Activated naive CD4-positive, alpha-beta T cell treated with anti-CD3 and anti-CD28 coated beads, Interleukin-2, amount 10 ng/mL, durations not matched to agents 7 days and 5 days (primary cell): ENCODE measurements around the gene PON1.

Experiments
- CTCF ChIA-PET: fragments of 350-600 bp; sonication (Branson Sonifier 250); formaldehyde crosslinking; loops from one replicate; lab custom pipeline; 2021; ENCODE audit warnings: antibody characterized with exemption; lab: Charles Lee
- DNase-seq: peaks from one replicate; pipeline ENCODE4 v3.0.0-alpha.2; 2020
- H3K27ac Mint-ChIP-seq: one replicate; pipeline ENCODE4 v1.8.0; 2021; ENCODE audit warnings: mild to moderate bottlenecking, moderate library complexity, mixed read lengths
- H3K27me3 Mint-ChIP-seq: one replicate; pipeline ENCODE4 v1.8.0; 2021; ENCODE audit warnings: mild to moderate bottlenecking, mixed read lengths
- H3K36me3 Mint-ChIP-seq: one replicate; pipeline ENCODE4 v1.8.0; 2021; ENCODE audit warnings: mixed read lengths
- H3K4me1 Mint-ChIP-seq: one replicate; pipeline ENCODE4 v1.8.0; 2021; ENCODE audit warnings: mixed read lengths
- H3K4me3 Mint-ChIP-seq: one replicate; pipeline ENCODE4 v1.8.0; 2021; ENCODE audit warnings: mild to moderate bottlenecking, moderate library complexity, mixed read lengths
- H3K9me3 Mint-ChIP-seq: one replicate; pipeline ENCODE4 v1.8.0; 2021; ENCODE audit warnings: mixed read lengths

PON1 gene

DNA sequence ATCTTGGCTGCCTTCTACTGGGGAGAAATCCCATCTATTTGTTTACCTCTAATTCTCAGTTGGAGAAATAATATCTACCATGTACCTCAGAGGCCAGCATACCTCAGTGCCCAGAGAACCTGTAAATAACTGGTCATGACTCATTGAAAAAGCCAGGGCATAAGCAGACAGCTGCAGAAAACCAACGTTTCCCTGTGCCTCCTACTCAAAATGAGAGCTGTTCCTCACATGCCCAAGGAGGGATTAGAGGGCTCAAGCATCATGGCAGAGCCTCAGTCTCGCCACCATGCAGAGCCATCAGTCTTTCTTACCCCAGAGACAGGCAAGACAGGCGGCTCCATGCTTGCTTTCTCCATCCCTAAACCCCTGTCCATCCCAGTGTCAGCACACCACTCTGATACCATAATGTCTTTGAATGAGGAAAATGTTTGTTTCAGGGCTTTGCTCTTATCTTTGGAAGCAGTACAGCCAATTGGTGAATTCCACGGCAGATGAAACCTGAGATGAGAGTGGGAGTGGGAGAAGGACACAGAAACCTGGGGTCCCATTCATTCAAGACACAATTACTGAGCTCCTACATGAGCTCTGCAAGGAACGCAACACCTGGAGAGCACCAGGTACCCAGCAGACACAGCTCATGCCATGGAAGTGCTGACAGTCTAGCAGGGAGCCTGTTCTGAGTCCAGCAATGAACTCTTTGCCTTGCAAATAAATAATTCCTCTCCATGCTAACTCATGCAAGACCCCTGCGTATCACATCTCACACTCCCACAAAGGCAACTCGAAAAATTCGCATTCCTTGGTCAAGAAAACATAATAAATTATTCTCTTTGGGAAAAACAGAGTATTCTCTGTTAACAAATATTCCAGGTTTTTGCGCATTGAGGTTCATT lies 21.1 kb downstream of the PON1 start:
- H3K9me3 Mint-ChIP-seq = no peaks in the 10 kb centered on the region
- no peak for DNase-seq
- CTCF ChIA-PET = no interaction called here

DNA sequence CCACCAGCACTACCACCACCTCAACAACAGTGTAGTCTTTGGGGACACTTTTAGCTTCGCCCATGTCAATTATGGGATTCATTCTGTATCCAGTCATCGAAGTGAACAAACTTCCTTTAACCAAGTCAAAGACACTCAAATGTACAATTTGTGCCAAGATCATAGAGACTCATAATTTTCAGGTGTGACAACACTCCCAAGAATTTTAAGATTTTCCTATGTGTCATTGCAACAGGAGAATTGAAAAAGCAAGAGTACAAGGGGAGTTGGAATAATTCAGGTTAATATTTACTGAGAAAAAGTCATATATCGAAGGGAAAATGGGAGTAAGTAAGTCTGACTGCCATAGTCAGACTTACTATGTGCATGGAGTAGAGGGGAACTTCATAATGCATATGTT lies 26.2 kb downstream of the PON1 start:
- Mint-ChIP-seq H3K27me3 (no peaks in the 10 kb centered on the region), H3K36me3 (no peaks in the 10 kb centered on the region), H3K9me3 (no peaks in the 10 kb centered on the region), H3K27ac (no peak overlapping the region), H3K4me3 (no peak overlapping the region), H3K4me1 (no peaks in the 10 kb centered on the region)
- CTCF ChIA-PET = no interaction called here
- DNase-seq = no peak

More for the DNA sequence above, 21.1 kb downstream of the PON1 start:
- Mint-ChIP-seq H3K27me3 (peaks cover 6% of the 10 kb centered on the region), H3K4me1 (no peaks in the 10 kb centered on the region), H3K4me3 (no peak overlapping the region), H3K27ac (no peak overlapping the region), H3K36me3 (no peaks in the 10 kb centered on the region)

DNA sequence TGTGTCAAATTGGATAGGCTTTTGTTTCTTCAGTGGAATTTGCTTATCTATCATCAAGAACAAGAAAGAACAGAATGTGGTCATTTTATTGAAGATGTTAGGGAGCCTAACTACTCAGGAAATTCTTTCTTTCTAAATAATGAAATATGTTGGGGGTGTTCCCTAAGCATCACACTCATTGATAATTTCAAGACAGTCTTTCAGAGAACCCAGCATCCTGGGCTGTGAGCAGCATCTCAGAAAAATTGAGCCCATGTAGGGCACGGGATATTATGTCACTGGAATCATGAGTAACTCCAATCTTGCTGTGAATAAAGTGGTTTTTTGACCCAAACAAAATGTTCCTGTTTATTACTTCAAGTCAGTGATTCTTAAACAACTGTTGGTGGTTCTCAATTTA lies 27.3 kb downstream of the PON1 start:
- Mint-ChIP-seq H3K27ac (no peak overlapping the region), H3K4me1 (no peaks in the 10 kb centered on the region), H3K27me3 (no peaks in the 10 kb centered on the region), H3K9me3 (no peaks in the 10 kb centered on the region), H3K4me3 (no peak overlapping the region), H3K36me3 (no peaks in the 10 kb centered on the region)
- DNase-seq = no peak
- CTCF ChIA-PET = no interaction called here

DNA sequence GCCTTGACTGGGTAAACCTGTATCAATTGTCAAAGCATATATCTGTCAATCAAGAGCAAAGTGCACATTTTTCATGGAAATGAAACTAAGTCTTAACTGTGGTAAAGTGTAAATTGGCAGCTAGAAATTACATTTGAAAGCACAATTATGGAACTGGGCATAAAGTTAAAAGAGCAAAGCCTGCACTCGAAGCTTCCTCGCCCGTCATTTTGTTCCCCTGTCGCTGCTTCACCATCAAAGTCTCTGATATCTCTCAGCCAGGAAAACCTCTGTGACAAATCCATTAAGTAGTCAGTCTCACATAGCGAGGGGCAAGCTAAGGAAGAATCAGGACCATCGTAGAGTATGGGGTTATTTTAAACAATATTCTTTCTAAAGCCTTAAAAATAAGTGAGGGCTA lies 27.9 kb downstream of the PON1 start:
- CTCF ChIA-PET = no interaction called here
- no peaks in the 10 kb centered on the region for H3K4me1 Mint-ChIP-seq

DNA sequence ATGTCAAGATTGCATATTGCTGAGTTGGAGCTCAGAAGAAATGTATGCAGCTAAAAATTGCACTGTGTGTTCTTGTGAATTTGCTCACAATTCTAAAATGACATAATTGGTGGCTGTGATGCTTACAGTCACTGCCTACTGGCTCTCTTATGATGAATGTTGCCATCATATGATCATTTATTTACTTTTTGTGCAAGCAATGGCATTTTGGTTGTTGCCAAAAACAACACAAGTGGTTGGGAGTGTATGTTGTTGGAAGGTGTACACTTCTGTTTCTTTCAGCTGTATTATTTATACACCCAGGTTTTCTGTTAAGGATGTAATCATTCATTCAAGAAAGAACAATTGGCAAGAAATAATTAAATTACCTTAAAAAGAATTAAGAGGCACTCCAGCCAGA lies 28.9 kb downstream of the PON1 start:
- Mint-ChIP-seq H3K27ac (no peak overlapping the region), H3K9me3 (no peaks in the 10 kb centered on the region), H3K4me3 (no peak overlapping the region), H3K27me3 (no peaks in the 10 kb centered on the region), H3K4me1 (no peaks in the 10 kb centered on the region), H3K36me3 (no peaks in the 10 kb centered on the region)
- no peak for DNase-seq
- CTCF ChIA-PET = no interaction called here

More for the DNA sequence above, 27.9 kb downstream of the PON1 start:
- Mint-ChIP-seq H3K4me3 (no peak overlapping the region), H3K27me3 (no peaks in the 10 kb centered on the region), H3K36me3 (no peaks in the 10 kb centered on the region), H3K27ac (no peak overlapping the region), H3K9me3 (no peaks in the 10 kb centered on the region)
- DNase-seq = no peak

DNA sequence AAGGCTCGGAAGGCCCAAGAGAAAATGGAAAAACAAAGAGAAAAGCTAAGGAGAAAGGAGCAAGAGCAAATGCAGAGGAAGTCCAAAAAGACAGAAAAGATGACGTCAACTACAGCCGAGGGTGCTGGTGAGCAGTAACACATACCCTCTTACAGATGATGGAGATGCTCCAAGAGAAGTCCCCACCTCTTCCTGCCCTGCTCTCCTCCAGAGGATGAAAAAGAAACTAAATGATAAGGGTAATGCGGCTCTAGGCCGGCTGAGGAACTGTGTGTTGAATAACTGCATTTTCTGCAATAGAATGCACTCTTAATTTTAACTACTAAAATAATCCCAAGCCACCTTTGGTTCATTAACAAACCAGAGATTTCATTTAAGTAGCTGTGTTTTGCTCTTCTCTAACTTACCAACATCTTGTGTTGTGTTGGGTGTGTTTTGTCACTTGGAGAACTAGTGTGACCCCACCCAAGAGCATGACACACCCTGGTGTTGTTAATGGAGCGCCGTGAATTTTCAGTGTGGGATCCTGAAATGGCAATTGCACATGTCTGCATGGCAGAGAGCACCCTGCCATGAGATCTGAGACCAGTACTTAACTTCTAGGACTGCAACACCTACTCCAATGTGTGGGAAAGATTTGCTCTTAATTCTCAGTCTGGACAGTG lies 34.0 kb downstream of the PON1 start:
- H3K4me3 Mint-ChIP-seq = no peak overlapping the region
- no peaks in the 10 kb centered on the region for H3K9me3 Mint-ChIP-seq
- peaks cover 8% of the 10 kb centered on the region for H3K27me3 Mint-ChIP-seq
- DNase-seq = no peak
- CTCF ChIA-PET = interaction anchor here (1.0 kb wide), 1 partner anchor 239 kb away, joined by 3 read pairs; no protein-coding TSS in a partner anchor
- H3K36me3 Mint-ChIP-seq = no peaks in the 10 kb centered on the region
- no peaks in the 10 kb centered on the region for H3K4me1 Mint-ChIP-seq
- no peak overlapping the region for H3K27ac Mint-ChIP-seq

DNA sequence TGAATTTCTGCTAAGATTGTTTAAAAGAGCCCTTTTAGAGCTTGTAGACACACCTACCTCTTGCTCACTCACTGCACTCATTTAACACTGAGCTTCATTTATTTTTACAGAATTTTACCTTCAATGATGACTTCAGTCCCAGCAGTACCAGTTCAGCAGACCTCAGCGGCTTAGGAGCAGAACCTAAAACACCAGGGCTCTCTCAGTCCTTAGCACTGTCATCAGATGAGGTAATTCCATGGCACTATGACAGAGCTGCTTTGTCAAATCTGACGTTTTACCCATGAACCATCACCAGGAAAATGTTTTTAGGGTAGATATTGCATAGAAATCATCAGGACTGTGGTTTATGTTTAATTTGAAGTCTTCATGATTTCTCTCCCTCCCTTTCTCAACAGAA lies 38.2 kb downstream of the PON1 start:
- Mint-ChIP-seq H3K9me3 (no peaks in the 10 kb centered on the region), H3K27ac (no peak overlapping the region), H3K27me3 (peaks cover 8% of the 10 kb centered on the region), H3K36me3 (no peaks in the 10 kb centered on the region), H3K4me1 (no peaks in the 10 kb centered on the region), H3K4me3 (no peak overlapping the region)
- DNase-seq = no peak
- CTCF ChIA-PET = no interaction called here

DNA sequence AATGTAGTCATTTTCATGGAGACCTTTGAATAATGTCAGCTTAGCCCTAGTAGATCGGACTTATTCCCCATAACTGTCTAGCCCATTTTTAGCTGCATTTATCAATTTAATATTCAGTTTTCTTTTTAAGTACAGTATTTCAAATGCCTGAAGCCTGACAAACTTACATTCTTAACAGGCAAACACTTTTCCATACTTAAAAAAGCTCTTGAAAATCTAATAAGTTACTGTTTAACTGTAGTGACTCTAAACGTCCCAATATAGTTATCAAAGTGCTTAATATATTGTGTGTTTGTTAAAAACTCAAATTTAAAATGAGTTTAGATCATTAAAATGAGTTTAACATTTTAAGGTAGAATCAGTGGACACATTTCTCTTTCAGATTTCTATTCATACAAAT lies 44.9 kb downstream of the PON1 start:
- peaks cover 4% of the 10 kb centered on the region for H3K27me3 Mint-ChIP-seq
- H3K4me1 Mint-ChIP-seq = no peaks in the 10 kb centered on the region
- H3K4me3 Mint-ChIP-seq = no peak overlapping the region
- no peaks in the 10 kb centered on the region for H3K36me3 Mint-ChIP-seq
- no peaks in the 10 kb centered on the region for H3K9me3 Mint-ChIP-seq
- DNase-seq = no peak
- no peak overlapping the region for H3K27ac Mint-ChIP-seq
- CTCF ChIA-PET = no interaction called here

DNA sequence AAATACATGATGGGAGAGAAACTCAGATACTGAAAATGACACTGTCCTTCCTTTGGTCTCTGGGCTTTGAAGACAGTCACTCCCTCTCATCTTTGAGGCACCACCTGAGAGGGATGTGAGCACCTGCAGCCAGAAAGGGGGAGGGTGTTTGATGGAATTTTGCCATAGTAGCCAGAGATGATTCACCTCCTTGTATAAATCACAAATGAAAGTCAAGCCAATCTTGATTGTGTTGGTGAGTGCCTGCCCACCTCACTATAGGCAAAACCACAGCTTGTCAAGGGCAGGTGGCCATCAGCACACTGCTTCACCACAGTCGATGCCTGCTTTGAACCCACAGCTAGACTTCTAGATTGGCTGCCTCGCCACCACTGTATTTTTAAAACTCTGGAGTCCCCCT lies 48.2 kb downstream of the PON1 start:
- no peak for DNase-seq
- H3K36me3 Mint-ChIP-seq = no peaks in the 10 kb centered on the region
- no peaks in the 10 kb centered on the region for H3K4me1 Mint-ChIP-seq
- H3K9me3 Mint-ChIP-seq = no peaks in the 10 kb centered on the region
- H3K27me3 Mint-ChIP-seq = peaks cover 10% of the 10 kb centered on the region
- no peak overlapping the region for H3K4me3 Mint-ChIP-seq
- CTCF ChIA-PET = no interaction called here
- H3K27ac Mint-ChIP-seq = no peak overlapping the region

DNA sequence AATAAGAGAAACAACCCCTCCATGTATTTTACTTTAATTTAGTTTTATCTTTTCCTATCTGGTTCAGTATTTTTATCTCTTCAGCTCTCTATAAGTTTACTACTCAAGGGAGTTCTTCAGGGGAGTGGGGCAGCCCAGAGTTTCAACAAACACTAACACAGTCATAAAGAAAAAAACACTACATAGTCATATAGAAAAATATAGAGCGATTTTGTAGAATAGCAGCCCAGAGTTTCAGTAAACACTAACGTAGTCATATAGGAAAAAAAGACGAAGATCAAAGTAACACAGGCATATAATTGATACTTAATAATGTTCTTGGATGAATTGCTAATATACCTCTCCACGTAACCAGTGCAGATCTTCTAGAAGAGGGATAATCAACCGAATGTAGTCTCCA lies 54.7 kb downstream of the PON1 start:
- CTCF ChIA-PET = no interaction called here
- Mint-ChIP-seq H3K27me3 (peaks cover 6% of the 10 kb centered on the region), H3K4me3 (no peak overlapping the region), H3K27ac (no peak overlapping the region), H3K9me3 (no peaks in the 10 kb centered on the region), H3K36me3 (no peaks in the 10 kb centered on the region), H3K4me1 (no peaks in the 10 kb centered on the region)
- DNase-seq = no peak

DNA sequence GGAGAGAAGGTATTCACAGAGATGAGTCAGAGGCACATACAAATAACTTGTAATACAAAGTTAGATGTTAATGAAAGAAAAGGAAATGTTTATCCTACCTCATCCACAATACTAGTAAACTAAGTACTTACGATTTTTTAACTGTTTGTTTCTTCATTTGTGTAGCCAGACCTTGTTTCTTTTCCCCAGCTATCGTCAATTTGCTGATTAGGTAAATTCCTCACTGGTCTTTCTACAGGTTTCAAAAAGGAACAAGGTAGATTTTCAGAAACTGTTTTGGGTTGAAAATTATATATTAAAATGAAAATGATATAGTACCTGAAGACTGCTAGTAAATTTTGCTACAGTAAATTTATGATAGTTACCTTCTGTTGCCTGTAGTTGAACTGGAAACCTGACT lies 56.6 kb downstream of the PON1 start:
- Mint-ChIP-seq H3K27me3 (no peaks in the 10 kb centered on the region), H3K4me3 (no peak overlapping the region), H3K9me3 (no peaks in the 10 kb centered on the region), H3K36me3 (no peaks in the 10 kb centered on the region), H3K4me1 (no peaks in the 10 kb centered on the region), H3K27ac (no peak overlapping the region)
- DNase-seq = no peak
- CTCF ChIA-PET = no interaction called here

DNA sequence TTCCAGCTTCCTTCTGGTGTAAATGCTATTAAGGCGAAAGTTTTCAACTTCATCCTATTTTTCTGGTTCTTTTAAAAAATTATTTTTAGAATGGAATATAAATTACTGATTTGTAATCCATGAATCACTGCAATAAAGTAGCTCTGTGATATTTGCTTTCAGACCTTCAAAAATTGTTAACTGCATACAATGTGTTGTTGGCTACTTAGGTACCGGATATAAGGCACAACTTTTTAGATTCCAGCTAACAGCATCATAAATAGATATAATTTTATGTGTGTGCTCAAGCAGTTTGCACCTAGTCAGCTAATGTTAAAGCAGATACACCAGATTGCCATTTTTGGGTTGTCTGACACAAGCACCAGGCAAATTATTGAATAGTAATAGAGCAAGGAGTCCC lies 58.7 kb downstream of the PON1 start:
- no peaks in the 10 kb centered on the region for H3K36me3 Mint-ChIP-seq
- H3K27ac Mint-ChIP-seq = no peak overlapping the region
- H3K4me3 Mint-ChIP-seq = no peak overlapping the region
- DNase-seq = no peak
- no peaks in the 10 kb centered on the region for H3K9me3 Mint-ChIP-seq
- H3K27me3 Mint-ChIP-seq = no peaks in the 10 kb centered on the region
- no peaks in the 10 kb centered on the region for H3K4me1 Mint-ChIP-seq
- CTCF ChIA-PET = interaction anchor here (0.6 to 0.7 kb wide), 2 partner anchors 66 to 280 kb away, joined by 3 to 4 read pairs; no protein-coding TSS in a partner anchor

DNA sequence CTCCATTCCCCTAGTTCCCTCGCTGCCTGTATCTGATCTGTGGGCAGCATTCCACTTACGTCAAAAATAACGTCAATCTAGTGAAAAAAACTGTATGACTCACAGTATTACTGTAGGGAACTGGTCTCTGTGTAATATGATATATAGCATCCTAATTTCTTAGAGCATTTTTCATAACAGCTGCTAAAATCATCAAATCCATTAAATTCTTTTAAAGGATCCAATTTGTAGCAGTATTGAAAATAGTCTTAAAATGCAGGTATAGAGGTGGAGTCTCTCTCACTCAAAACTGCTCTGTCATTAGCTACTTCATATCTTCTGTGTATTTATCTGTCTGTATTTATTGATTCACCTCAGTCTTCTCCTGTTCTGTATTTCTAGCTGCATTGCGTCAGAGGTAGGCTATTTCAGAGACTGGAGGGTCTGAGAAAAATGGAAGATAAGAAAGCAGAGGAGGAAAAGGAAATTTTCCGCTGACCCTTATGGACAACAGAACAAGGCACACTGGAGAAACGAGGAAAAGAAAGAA lies 59.9 kb downstream of the PON1 start:
- no peak for DNase-seq
- no peaks in the 10 kb centered on the region for H3K27me3 Mint-ChIP-seq

DNA sequence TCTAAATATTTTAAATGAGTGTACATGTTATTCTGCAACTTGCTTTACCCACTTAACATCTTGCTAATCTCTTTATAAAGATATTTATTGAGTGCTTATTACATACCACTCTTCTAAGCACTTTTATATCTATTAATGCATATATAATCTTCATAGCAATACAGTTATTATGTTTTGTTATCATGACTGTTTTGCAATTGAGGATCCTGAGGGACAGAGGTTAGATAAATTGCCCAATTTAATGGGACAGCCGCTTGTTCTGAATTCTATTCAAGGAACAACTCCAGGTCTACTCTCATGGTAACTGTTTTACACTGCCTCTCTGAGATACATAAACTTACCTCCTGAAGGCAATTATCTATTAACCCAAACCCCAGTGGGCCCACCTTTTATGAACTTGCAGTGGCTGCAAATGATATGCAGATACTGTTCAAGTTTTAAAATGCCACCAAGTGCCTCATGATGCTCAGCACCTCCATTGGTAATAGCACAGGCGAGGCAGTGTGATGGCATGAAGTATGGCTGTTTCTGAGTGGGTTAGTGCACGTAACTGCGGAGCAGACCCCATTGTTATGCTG lies 60.5 kb downstream of the PON1 start:
- Mint-ChIP-seq H3K4me1 (no peaks in the 10 kb centered on the region), H3K27me3 (no peaks in the 10 kb centered on the region), H3K9me3 (no peaks in the 10 kb centered on the region), H3K4me3 (no peak overlapping the region), H3K36me3 (no peaks in the 10 kb centered on the region), H3K27ac (no peak overlapping the region)
- DNase-seq = no peak
- CTCF ChIA-PET = no interaction called here

More for the DNA sequence above, 59.9 kb downstream of the PON1 start:
- no peak overlapping the region for H3K27ac Mint-ChIP-seq
- no peaks in the 10 kb centered on the region for H3K4me1 Mint-ChIP-seq
- no peaks in the 10 kb centered on the region for H3K9me3 Mint-ChIP-seq
- H3K4me3 Mint-ChIP-seq = no peak overlapping the region
- CTCF ChIA-PET = no interaction called here
- no peaks in the 10 kb centered on the region for H3K36me3 Mint-ChIP-seq
